ENCODE measurements around the gene THBD.

- TF ChIP-seq, protein P1, sequence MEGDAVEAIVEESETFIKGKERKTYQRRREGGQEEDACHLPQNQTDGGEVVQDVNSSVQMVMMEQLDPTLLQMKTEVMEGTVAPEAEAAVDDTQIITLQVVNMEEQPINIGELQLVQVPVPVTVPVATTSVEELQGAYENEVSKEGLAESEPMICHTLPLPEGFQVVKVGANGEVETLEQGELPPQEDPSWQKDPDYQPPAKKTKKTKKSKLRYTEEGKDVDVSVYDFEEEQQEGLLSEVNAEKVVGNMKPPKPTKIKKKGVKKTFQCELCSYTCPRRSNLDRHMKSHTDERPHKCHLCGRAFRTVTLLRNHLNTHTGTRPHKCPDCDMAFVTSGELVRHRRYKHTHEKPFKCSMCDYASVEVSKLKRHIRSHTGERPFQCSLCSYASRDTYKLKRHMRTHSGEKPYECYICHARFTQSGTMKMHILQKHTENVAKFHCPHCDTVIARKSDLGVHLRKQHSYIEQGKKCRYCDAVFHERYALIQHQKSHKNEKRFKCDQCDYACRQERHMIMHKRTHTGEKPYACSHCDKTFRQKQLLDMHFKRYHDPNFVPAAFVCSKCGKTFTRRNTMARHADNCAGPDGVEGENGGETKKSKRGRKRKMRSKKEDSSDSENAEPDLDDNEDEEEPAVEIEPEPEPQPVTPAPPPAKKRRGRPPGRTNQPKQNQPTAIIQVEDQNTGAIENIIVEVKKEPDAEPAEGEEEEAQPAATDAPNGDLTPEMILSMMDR (IDR thresholded peaks at IDR 0.05; ENCODE audit: low read depth, low read length): 0 out of 2 replicates have a peak, but pooled peaks have one; percentile 8
- TF ChIP-seq EZH2phosphoT487 (IDR thresholded peaks at IDR 0.05; ENCODE audit: low read depth): no peak
Observed at GRCh38 chr20:23021541-23021940, 27.9 kb downstream of the THBD start.

Measured in OCI-LY3 (cell line).